ENCODE results near the gene CAMTA1. TPM values are rescaled to one million over a fixed set of nuclear protein-coding genes. Genes with fewer than 3 reads are reported as not detected.

Gene CAMTA1
- total RNA-seq, 1 donor from 2014 or later: 63.8 TPM

GRCh38 chr1:7632176-7632575 is 846.9 kb downstream of the CAMTA1 start:
- Mint-ChIP-seq H3K36me3 (ENCODE audit: low read depth) (no peaks in the 10 kb centered on the region), H3K27me3 (ENCODE audit: low read depth) (peaks cover 31% of the 10 kb centered on the region), H3K9me3 (ENCODE audit: low read depth) (no peaks in the 10 kb centered on the region), H3K27ac (ENCODE audit: unreplicated experiment) (no peak overlapping the region), H3K4me3 (ENCODE audit: unreplicated experiment) (no peak overlapping the region), H3K4me1 (ENCODE audit: low read depth) (no peaks in the 10 kb centered on the region)
- no peak for TF ChIP-seq CTCF (IDR thresholded peaks at IDR 0.05)
- DNase-seq (ENCODE audit: low spot score): no peak

- no peak for DNase-seq (ENCODE audit: low spot score)
- Mint-ChIP-seq H3K27me3 (ENCODE audit: low read depth) (peaks cover 26% of the 10 kb centered on the region), H3K4me1 (ENCODE audit: low read depth) (no peaks in the 10 kb centered on the region), H3K27ac (ENCODE audit: unreplicated experiment) (no peak overlapping the region), H3K4me3 (ENCODE audit: unreplicated experiment) (no peak overlapping the region), H3K9me3 (ENCODE audit: low read depth) (no peaks in the 10 kb centered on the region), H3K36me3 (ENCODE audit: low read depth) (no peaks in the 10 kb centered on the region)
- TF ChIP-seq CTCF (IDR thresholded peaks at IDR 0.05): no peak
Measured at GRCh38 chr1:7632681-7633080, 847.4 kb downstream of the CAMTA1 start.

- Mint-ChIP-seq H3K36me3 (ENCODE audit: low read depth) (no peaks in the 10 kb centered on the region), H3K27me3 (ENCODE audit: low read depth) (peaks cover 17% of the 10 kb centered on the region), H3K9me3 (ENCODE audit: low read depth) (no peaks in the 10 kb centered on the region), H3K4me1 (ENCODE audit: low read depth) (no peaks in the 10 kb centered on the region), H3K4me3 (ENCODE audit: unreplicated experiment) (no peak overlapping the region), H3K27ac (ENCODE audit: unreplicated experiment) (no peak overlapping the region)
- no peak for TF ChIP-seq CTCF (IDR thresholded peaks at IDR 0.05)
- DNase-seq (ENCODE audit: low spot score): no peak
Measured at GRCh38 chr1:7633506-7634245, 848.4 kb downstream of the CAMTA1 start.

- Mint-ChIP-seq H3K4me3 (ENCODE audit: unreplicated experiment) (no peak overlapping the region), H3K36me3 (ENCODE audit: low read depth) (no peaks in the 10 kb centered on the region), H3K9me3 (ENCODE audit: low read depth) (no peaks in the 10 kb centered on the region), H3K27ac (ENCODE audit: unreplicated experiment) (no peak overlapping the region), H3K27me3 (ENCODE audit: low read depth) (peaks cover 8% of the 10 kb centered on the region), H3K4me1 (ENCODE audit: low read depth) (no peaks in the 10 kb centered on the region)
- no peak for TF ChIP-seq CTCF (IDR thresholded peaks at IDR 0.05)
- no peak for DNase-seq (ENCODE audit: low spot score)
Measured at GRCh38 chr1:7634546-7635240, 849.4 kb downstream of the CAMTA1 start.

- DNase-seq (ENCODE audit: low spot score): no peak
- H3K4me3 Mint-ChIP-seq (ENCODE audit: unreplicated experiment): no peak overlapping the region
- no peak for TF ChIP-seq CTCF (IDR thresholded peaks at IDR 0.05)
- no peaks in the 10 kb centered on the region for H3K4me1 Mint-ChIP-seq (ENCODE audit: low read depth)
- no peaks in the 10 kb centered on the region for H3K36me3 Mint-ChIP-seq (ENCODE audit: low read depth)
- no peak overlapping the region for H3K27ac Mint-ChIP-seq (ENCODE audit: unreplicated experiment)
- peaks cover 8% of the 10 kb centered on the region for H3K27me3 Mint-ChIP-seq (ENCODE audit: low read depth)
- no peaks in the 10 kb centered on the region for H3K9me3 Mint-ChIP-seq (ENCODE audit: low read depth)
Measured at GRCh38 chr1:7636795-7637526, 851.7 kb downstream of the CAMTA1 start.
